ENCODE results near the gene CPLANE1.

- no peak for TF ChIP-seq SP1 (IDR thresholded peaks at IDR 0.05)
- TF ChIP-seq HDGF (IDR thresholded peaks at IDR 0.05; ENCODE audit: borderline replicate concordance): no peak
- no peak for TF ChIP-seq BHLHE40 (IDR thresholded peaks at IDR 0.05; ENCODE audit: borderline replicate concordance)
- no peak for TF ChIP-seq ARNT (IDR thresholded peaks at IDR 0.05)
- TF ChIP-seq CTBP1 (IDR thresholded peaks at IDR 0.05; ENCODE audit: borderline replicate concordance): no peak
- no peak for TF ChIP-seq NFRKB (IDR thresholded peaks at IDR 0.05)
- no peak for TF ChIP-seq LEF1 (IDR thresholded peaks at IDR 0.05; ENCODE audit: borderline replicate concordance)
- TF ChIP-seq FOXA1 (IDR thresholded peaks at IDR 0.05): no peak
Observed at GRCh38 chr5:37208883-37209797, 40.0 kb downstream of the CPLANE1 start.
